Endothelial cell of hepatic sinusoid (primary cell): Measurements from ENCODE around the gene INCENP.

Experiments
- in situ Hi-C: cut with HindIII; loops from 2 replicates; pipeline ENCODE4 v1.10.0; 2017; ENCODE audit warnings: low sequenced_read_pairs

INCENP gene

GRCh38 chr11:62123669-62124185 lies at the start of gene INCENP:
INCENP (plus strand) TSS chr11:62124011; CDS start chr11:62128162, 4,151 bp downstream.
- in situ Hi-C loops, result no loop called here

- in situ Hi-C loops, result no loop called here
Observed at GRCh38 chr11:62075438-62075837, 48.4 kb upstream of the INCENP start.

- in situ Hi-C loops, result no loop called here
Observed at GRCh38 chr11:62077132-62077531, 46.7 kb upstream of the INCENP start.

GRCh38 chr11:62081378-62082291 lies 42.2 kb upstream of the INCENP start:
- in situ Hi-C loops, result loop anchor here (5.0 kb wide), 1 partner anchor 104 kb away; no protein-coding TSS in a partner anchor

- in situ Hi-C loops, result loop anchor here (5.0 kb wide), 1 partner anchor 105 kb away; no protein-coding TSS in a partner anchor
Observed at GRCh38 chr11:62082292-62082657, 41.5 kb upstream of the INCENP start.

- in situ Hi-C loops, result loop anchor here (5.0 kb wide), 1 partner anchor 108 kb away; no protein-coding TSS in a partner anchor
Observed at GRCh38 chr11:62084801-62085200, 39.0 kb upstream of the INCENP start.

GRCh38 chr11:62087694-62088093 lies 36.1 kb upstream of the INCENP start:
- in situ Hi-C loops, result no loop called here

- in situ Hi-C loops, result no loop called here
Observed at GRCh38 chr11:62088331-62088933, 35.4 kb upstream of the INCENP start.

- in situ Hi-C loops, result loop anchor here (5.0 to 10.0 kb wide), 3 partner anchors 104 to 288 kb away; partner anchors contain the start of genes FADS1 and SCGB2A1
Observed at GRCh38 chr11:62103141-62103540, 20.7 kb upstream of the INCENP start.

- in situ Hi-C loops, result loop anchor here (5.0 to 10.0 kb wide), 3 partner anchors 103 to 289 kb away; partner anchors contain the start of genes FADS1 and SCGB2A1
Observed at GRCh38 chr11:62103986-62104385, 19.8 kb upstream of the INCENP start.

GRCh38 chr11:62104816-62105653 lies 18.8 kb upstream of the INCENP start:
- in situ Hi-C loops, result loop anchor here (5.0 to 10.0 kb wide), 4 partner anchors 33 to 290 kb away; partner anchors contain the start of genes FADS1 and SCGB2A1

GRCh38 chr11:62105667-62106191 lies 18.1 kb upstream of the INCENP start:
- in situ Hi-C loops, result loop anchor here (5.0 to 10.0 kb wide), 2 partner anchors 33 to 291 kb away; partner anchors contain the start of gene FADS1

- in situ Hi-C loops, result loop anchor here (5.0 to 10.0 kb wide), 2 partner anchors 36 to 293 kb away; partner anchors contain the start of gene FADS1
Observed at GRCh38 chr11:62108017-62108750, 15.6 kb upstream of the INCENP start.

- in situ Hi-C loops, result loop anchor here (5.0 to 10.0 kb wide), 2 partner anchors 37 to 294 kb away; partner anchors contain the start of gene FADS1
Observed at GRCh38 chr11:62108971-62109404, 14.8 kb upstream of the INCENP start.

- in situ Hi-C loops, result no loop called here
Observed at GRCh38 chr11:62115085-62115694, 8.6 kb upstream of the INCENP start.

GRCh38 chr11:62116451-62116850 lies 7.4 kb upstream of the INCENP start:
- in situ Hi-C loops, result no loop called here

GRCh38 chr11:62119569-62119968 lies 4.2 kb upstream of the INCENP start:
- in situ Hi-C loops, result no loop called here

- in situ Hi-C loops, result no loop called here
Observed at GRCh38 chr11:62120001-62120400, 3.8 kb upstream of the INCENP start.

GRCh38 chr11:62120431-62120830 lies 3.4 kb upstream of the INCENP start:
- in situ Hi-C loops, result no loop called here
